NCI-H446 (cell line): ENCODE results near the gene TMEM165.

ENCODE experiments used
- DNase-seq, 2 experiments: peaks; one replicate each; lab custom pipeline; 2025; lab: John Stamatoyannopoulos, UW

The TMEM165 gene

GRCh38 chr4:55406545-55406944 lies 10.8 kb downstream of the TMEM165 start:
- no peak for DNase-seq

- no peak for DNase-seq
These were observed 11.4 kb downstream of the TMEM165 start for GRCh38 chr4:55407119-55407518.

- no peak for DNase-seq
These were observed 12.0 kb downstream of the TMEM165 start for GRCh38 chr4:55407764-55408163.

- DNase-seq, result peak in 1 of 2 experiments; percentile 11
These were observed 13.9 kb downstream of the TMEM165 start for GRCh38 chr4:55409468-55410171.

- no peak for DNase-seq
These were observed 14.7 kb downstream of the TMEM165 start for GRCh38 chr4:55410431-55410830.

GRCh38 chr4:55411621-55412020 lies 15.9 kb downstream of the TMEM165 start:
- no peak for DNase-seq

GRCh38 chr4:55416176-55416575 lies 20.4 kb downstream of the TMEM165 start:
- no peak for DNase-seq

GRCh38 chr4:55424791-55425190 lies 29.0 kb downstream of the TMEM165 start:
- no peak for DNase-seq

- no peak for DNase-seq
These were observed 36.1 kb downstream of the TMEM165 start for GRCh38 chr4:55431710-55432336.

GRCh38 chr4:55435141-55435841 lies 39.5 kb downstream of the TMEM165 start:
- DNase-seq, result no peak

- no peak for DNase-seq
These were observed 41.6 kb downstream of the TMEM165 start for GRCh38 chr4:55437356-55437796.

GRCh38 chr4:55437823-55438222 lies 42.1 kb downstream of the TMEM165 start:
- DNase-seq, result no peak

GRCh38 chr4:55438314-55438713 lies 42.6 kb downstream of the TMEM165 start:
- DNase-seq, result no peak

- DNase-seq, result no peak
These were observed 43.3 kb downstream of the TMEM165 start for GRCh38 chr4:55439023-55439422.

- no peak for DNase-seq
These were observed 45.0 kb downstream of the TMEM165 start for GRCh38 chr4:55440786-55441185.

GRCh38 chr4:55442541-55442940 lies 46.8 kb downstream of the TMEM165 start:
- no peak for DNase-seq

GRCh38 chr4:55444827-55445226 lies 49.1 kb downstream of the TMEM165 start:
- peak in 1 of 2 experiments; percentile 14 for DNase-seq

GRCh38 chr4:55445921-55446577 lies 50.3 kb downstream of the TMEM165 start:
- DNase-seq, result no peak

GRCh38 chr4:55446578-55446922 lies 50.8 kb downstream of the TMEM165 start:
- no peak for DNase-seq

GRCh38 chr4:55447108-55447708 lies 51.5 kb downstream of the TMEM165 start:
- DNase-seq, result no peak

- peak in 1 of 2 experiments; percentile 32 for DNase-seq
These were observed 52.1 kb downstream of the TMEM165 start for GRCh38 chr4:55447831-55448230.

- DNase-seq, result no peak
These were observed 54.8 kb downstream of the TMEM165 start for GRCh38 chr4:55450566-55450965.
